Progenitor cell of endocrine pancreas (in vitro differentiated cells): ENCODE results near the gene SLC38A1. TPM values are rescaled to one million over a fixed set of nuclear protein-coding genes. Genes with fewer than 3 reads are reported as not detected.

ENCODE experiments used
- DNase-seq: peaks from one replicate; pipeline ENCODE4 v3.0.0; 2021; ENCODE audit warnings: low spot score; ENCODE audit not compliant: unreplicated experiment
- H3K27ac Mint-ChIP-seq: 2 replicates; pipeline ENCODE4 v1.8.0; 2021; ENCODE audit warnings: mild to moderate bottlenecking, moderate library complexity, mixed read lengths
- H3K27me3 Mint-ChIP-seq: 2 replicates; pipeline ENCODE4 v1.8.0; 2021; ENCODE audit warnings: mixed read lengths
- H3K36me3 Mint-ChIP-seq: 2 replicates; pipeline ENCODE4 v1.8.0; 2022; ENCODE audit warnings: mixed read lengths; ENCODE audit not compliant: insufficient read depth
- H3K4me1 Mint-ChIP-seq: 2 replicates; pipeline ENCODE4 v1.8.0; 2021; ENCODE audit warnings: low read depth, mixed read lengths
- H3K4me3 Mint-ChIP-seq: 2 replicates; pipeline ENCODE4 v1.8.0; 2021; ENCODE audit warnings: low read depth, mild to moderate bottlenecking, moderate library complexity, mixed read lengths
- H3K9me3 Mint-ChIP-seq: 2 replicates; pipeline ENCODE4 v1.8.0; 2021; ENCODE audit warnings: low read depth, mixed read lengths
- CTCF ChIP-seq: fragments of 200-600 bp; sonication (generic); IDR thresholded peaks from one replicate; pipeline ENCODE4 v1.5.0; 2021; ENCODE audit warnings: antibody characterized with exemption, mild to moderate bottlenecking; ENCODE audit not compliant: unreplicated experiment
- total RNA-seq: library from RNA; stranded (reverse); gene quantifications from 2 replicates; pipeline ENCODE4 v1.2.1, GENCODE V29; 2021

SLC38A1 gene
- total RNA-seq, 1 donor from 2014 or later, result 144 TPM

GRCh38 chr12:46260124-46260912, 8.5 kb downstream of the SLC38A1 start:
- Mint-ChIP-seq H3K4me3 (no peak overlapping the region), H3K27me3 (no peaks in the 10 kb centered on the region), H3K9me3 (peaks cover 5% of the 10 kb centered on the region), H3K27ac (no peak overlapping the region), H3K4me1 (peaks cover 15% of the 10 kb centered on the region), H3K36me3 (peaks cover 18% of the 10 kb centered on the region)
- no peak for TF ChIP-seq CTCF
- DNase-seq, result no peak

GRCh38 chr12:46259713-46260112, 9.1 kb downstream of the SLC38A1 start:
- H3K4me3 Mint-ChIP-seq, result no peak overlapping the region
- DNase-seq, result no peak
- peaks cover 21% of the 10 kb centered on the region for H3K36me3 Mint-ChIP-seq
- peaks cover 15% of the 10 kb centered on the region for H3K4me1 Mint-ChIP-seq
- no peak for TF ChIP-seq CTCF
- H3K27me3 Mint-ChIP-seq, result no peaks in the 10 kb centered on the region
- H3K9me3 Mint-ChIP-seq, result peaks cover 5% of the 10 kb centered on the region
- no peak overlapping the region for H3K27ac Mint-ChIP-seq

GRCh38 chr12:46259071-46259470, 9.8 kb downstream of the SLC38A1 start:
- Mint-ChIP-seq H3K9me3 (peaks cover 5% of the 10 kb centered on the region), H3K4me3 (no peak overlapping the region), H3K27me3 (no peaks in the 10 kb centered on the region), H3K4me1 (peaks cover 13% of the 10 kb centered on the region), H3K36me3 (peaks cover 28% of the 10 kb centered on the region), H3K27ac (no peak overlapping the region)
- no peak for TF ChIP-seq CTCF
- DNase-seq, result no peak

- TF ChIP-seq CTCF, result no peak
- Mint-ChIP-seq H3K27me3 (no peaks in the 10 kb centered on the region), H3K4me1 (peaks cover 5% of the 10 kb centered on the region), H3K27ac (no peak overlapping the region), H3K4me3 (no peak overlapping the region), H3K9me3 (peaks cover 5% of the 10 kb centered on the region), H3K36me3 (peaks cover 35% of the 10 kb centered on the region)
- DNase-seq, result no peak
These were observed 10.7 kb downstream of the SLC38A1 start for GRCh38 chr12:46258129-46258528.

GRCh38 chr12:46256942-46257341, 11.9 kb downstream of the SLC38A1 start:
- Mint-ChIP-seq H3K9me3 (peaks cover 5% of the 10 kb centered on the region), H3K27ac (peak overlapping the region; percentile 22), H3K36me3 (peaks cover 44% of the 10 kb centered on the region), H3K4me3 (no peak overlapping the region), H3K27me3 (no peaks in the 10 kb centered on the region), H3K4me1 (no peaks in the 10 kb centered on the region)
- no peak for DNase-seq
- TF ChIP-seq CTCF, result no peak
